Prostate gland (tissue), 2 donors: Measurements from ENCODE around the gene HOXC6.

Experiments used
- CTCF ChIP-seq, 4 experiments: fragments of 200-600 bp in 2 of 4; fragments of 450-650 bp in 2 of 4; sonication (generic) in 2 of 4; IDR thresholded peaks; 1 replicate in 3 of 4; 2 replicates in 1 of 4; pipeline ENCODE4 v1.5.1; 2016 to 2019; ENCODE audit warnings: antibody characterized with exemption in 4 of 4, mild to moderate bottlenecking in 2 of 4, moderate library complexity in 2 of 4
- POLR2A ChIP-seq: fragments of 450-650 bp; IDR thresholded peaks from one replicate; pipeline ENCODE4 v1.6.1; 2016; ENCODE audit warnings: antibody characterized with exemption, mild to moderate bottlenecking
- POLR2AphosphoS5 ChIP-seq: sonication (generic); formaldehyde crosslinking; IDR thresholded peaks from one replicate; pipeline ENCODE4 v1.6.1; 2017; ENCODE audit warnings: antibody characterized with exemption

GRCh38 chr12:54017878-54018467, 10.3 kb upstream of the HOXC6 start:
- TF ChIP-seq CTCF (IDR thresholded peaks at IDR 0.05) (no peak), POLR2A (no peak), POLR2AphosphoS5 (peak; percentile 27)
